Colonic mucosa (tissue), 4 donors: ENCODE measurements around the gene USP7. TPM values are rescaled to one million over a fixed set of nuclear protein-coding genes. Genes with fewer than 3 reads are reported as not detected.

Experiments
- DNase-seq: peaks from one replicate; pipeline ENCODE4 v3.0.0-alpha.2; 2020
- H3K27ac ChIP-seq: fragments of 200-600 bp; one replicate; pipeline ENCODE4 v1.8.0; 2021
- H3K27me3 ChIP-seq: fragments of 200-600 bp; one replicate; pipeline ENCODE4 v1.8.0; 2021
- H3K36me3 ChIP-seq: fragments of 200-600 bp; one replicate; pipeline ENCODE4 v1.8.0; 2021
- H3K4me1 ChIP-seq: fragments of 200-600 bp; one replicate; pipeline ENCODE4 v1.8.0; 2021; ENCODE audit warnings: mild to moderate bottlenecking
- H3K4me3 ChIP-seq: fragments of 200-600 bp; one replicate; pipeline ENCODE4 v1.8.0; 2021
- H3K9ac ChIP-seq, 2 donors: one replicate each; pipeline ENCODE4 v1.7.0; 2013; ENCODE audit warnings: control low read depth in 2 of 2, low read depth in 2 of 2, low read length in 2 of 2
- H3K9me3 ChIP-seq: fragments of 200-600 bp; one replicate; pipeline ENCODE4 v1.8.0; 2021
- intact Hi-C: fragments of 100-400 bp; cut with DNase I; formaldehyde crosslinking; loops from one replicate; pipeline ENCODE4 v1.14.1; 2022
- total RNA-seq, 2 donors: library from RNA; stranded (reverse); fragmentation: NEBNext Ultra II Directional in 1 of 2; extraction: Animal tissue kit (Norgen Biotek cat#: 25700) in 1 of 2; gene quantifications; one replicate each; pipeline ENCODE4 v1.2.1, GENCODE V29; 2021
- TF ChIP-seq, protein P1 (sequence below): fragments of 200-600 bp; IDR thresholded peaks from one replicate; pipeline ENCODE4 v1.8.0; 2022; ENCODE audit warnings: antibody characterized with exemption, mild to moderate bottlenecking
- donor health status: healthy.
- donor health status: DM: no; HTN: no; CAD: no.
- donor health status: DM: no; HTN: no; CAD: no.

USP7 gene
- total RNA-seq, 2 donors from 2014 or later, result 147 to 176 TPM

DNA sequence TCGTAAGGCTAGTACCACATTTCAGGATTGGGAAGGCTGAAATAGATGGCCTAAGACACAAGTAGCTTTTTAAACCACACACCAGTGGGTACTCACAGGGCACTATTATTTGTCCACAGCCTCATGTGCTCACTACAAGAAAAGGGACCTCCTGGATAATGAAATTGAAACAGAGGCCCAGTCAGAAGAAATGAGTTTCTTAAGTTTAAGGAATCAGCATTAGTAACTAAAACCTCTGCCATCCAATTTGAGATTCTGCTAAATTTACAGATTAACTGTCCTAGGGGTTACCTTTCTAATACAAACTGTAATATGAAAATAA lies 3.0 kb downstream of the USP7 start:
- no peak for DNase-seq
- Histone ChIP-seq H3K27me3 (no peaks in the 10 kb centered on the region), H3K27ac (peak overlapping the region; percentile 64), H3K9me3 (no peaks in the 10 kb centered on the region), H3K4me1 (peaks cover 45% of the 10 kb centered on the region), H3K36me3 (no peaks in the 10 kb centered on the region), H3K4me3 (peak overlapping the region; percentile 1), H3K9ac (peak overlapping the region in 1 of 2 donors; percentile 84)
- TF ChIP-seq, protein P1, sequence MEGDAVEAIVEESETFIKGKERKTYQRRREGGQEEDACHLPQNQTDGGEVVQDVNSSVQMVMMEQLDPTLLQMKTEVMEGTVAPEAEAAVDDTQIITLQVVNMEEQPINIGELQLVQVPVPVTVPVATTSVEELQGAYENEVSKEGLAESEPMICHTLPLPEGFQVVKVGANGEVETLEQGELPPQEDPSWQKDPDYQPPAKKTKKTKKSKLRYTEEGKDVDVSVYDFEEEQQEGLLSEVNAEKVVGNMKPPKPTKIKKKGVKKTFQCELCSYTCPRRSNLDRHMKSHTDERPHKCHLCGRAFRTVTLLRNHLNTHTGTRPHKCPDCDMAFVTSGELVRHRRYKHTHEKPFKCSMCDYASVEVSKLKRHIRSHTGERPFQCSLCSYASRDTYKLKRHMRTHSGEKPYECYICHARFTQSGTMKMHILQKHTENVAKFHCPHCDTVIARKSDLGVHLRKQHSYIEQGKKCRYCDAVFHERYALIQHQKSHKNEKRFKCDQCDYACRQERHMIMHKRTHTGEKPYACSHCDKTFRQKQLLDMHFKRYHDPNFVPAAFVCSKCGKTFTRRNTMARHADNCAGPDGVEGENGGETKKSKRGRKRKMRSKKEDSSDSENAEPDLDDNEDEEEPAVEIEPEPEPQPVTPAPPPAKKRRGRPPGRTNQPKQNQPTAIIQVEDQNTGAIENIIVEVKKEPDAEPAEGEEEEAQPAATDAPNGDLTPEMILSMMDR, result no peak
- intact Hi-C loops, result no loop called here

DNA sequence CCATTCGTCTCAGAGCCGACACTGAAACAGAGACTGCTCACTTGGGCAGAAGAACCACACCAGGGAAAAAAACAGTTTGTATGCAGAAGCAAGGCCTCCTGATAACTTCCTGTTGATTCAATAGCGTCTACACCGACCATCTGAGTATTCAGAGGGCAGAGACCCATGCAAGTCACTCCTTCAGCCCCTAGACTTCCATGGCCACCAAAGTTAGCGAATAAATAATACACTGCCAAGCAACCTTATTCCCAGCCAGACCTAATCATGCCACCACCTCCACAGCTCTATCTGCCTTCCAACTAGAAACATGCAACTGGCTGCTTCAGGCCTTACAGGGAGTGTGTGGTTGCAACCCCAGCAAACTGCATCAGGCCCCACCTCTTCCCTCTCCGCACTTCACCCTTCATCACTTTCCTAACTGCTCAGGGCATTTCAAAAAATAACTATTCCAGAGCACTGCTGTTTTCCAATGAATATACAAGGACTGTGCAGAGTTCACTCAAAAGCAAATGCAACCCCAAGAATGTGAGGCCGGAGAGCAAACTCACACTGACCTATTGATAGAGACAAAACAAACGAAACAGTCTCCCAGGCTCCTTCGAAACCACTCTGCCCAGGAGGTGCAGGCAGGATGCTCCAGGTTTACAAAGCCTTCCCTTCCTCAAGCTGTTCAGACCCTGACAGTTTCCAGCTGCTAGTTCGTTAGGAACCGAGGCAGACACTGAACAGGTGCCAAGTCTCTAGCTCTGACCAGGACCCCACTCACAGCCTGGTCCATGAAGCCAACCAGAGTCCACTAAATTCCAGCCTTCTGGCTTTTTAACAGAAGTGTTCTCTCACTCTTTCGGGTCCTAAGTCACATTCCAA lies 3.6 kb downstream of the USP7 start:
- H3K36me3 ChIP-seq, result no peaks in the 10 kb centered on the region
- H3K9me3 ChIP-seq, result no peaks in the 10 kb centered on the region
- peak overlapping the region in 1 of 2 donors; percentile 84 for H3K9ac ChIP-seq
- peaks cover 45% of the 10 kb centered on the region for H3K4me1 ChIP-seq
- peak overlapping the region; percentile 64 for H3K27ac ChIP-seq
- H3K4me3 ChIP-seq, result no peak overlapping the region
- no peaks in the 10 kb centered on the region for H3K27me3 ChIP-seq
- peak; percentile 42 for DNase-seq
- TF ChIP-seq, protein P1, result no peak
- intact Hi-C loops, result loop anchor here (5.0 kb wide), 1 partner anchor 38 kb away; no protein-coding TSS in a partner anchor

DNA sequence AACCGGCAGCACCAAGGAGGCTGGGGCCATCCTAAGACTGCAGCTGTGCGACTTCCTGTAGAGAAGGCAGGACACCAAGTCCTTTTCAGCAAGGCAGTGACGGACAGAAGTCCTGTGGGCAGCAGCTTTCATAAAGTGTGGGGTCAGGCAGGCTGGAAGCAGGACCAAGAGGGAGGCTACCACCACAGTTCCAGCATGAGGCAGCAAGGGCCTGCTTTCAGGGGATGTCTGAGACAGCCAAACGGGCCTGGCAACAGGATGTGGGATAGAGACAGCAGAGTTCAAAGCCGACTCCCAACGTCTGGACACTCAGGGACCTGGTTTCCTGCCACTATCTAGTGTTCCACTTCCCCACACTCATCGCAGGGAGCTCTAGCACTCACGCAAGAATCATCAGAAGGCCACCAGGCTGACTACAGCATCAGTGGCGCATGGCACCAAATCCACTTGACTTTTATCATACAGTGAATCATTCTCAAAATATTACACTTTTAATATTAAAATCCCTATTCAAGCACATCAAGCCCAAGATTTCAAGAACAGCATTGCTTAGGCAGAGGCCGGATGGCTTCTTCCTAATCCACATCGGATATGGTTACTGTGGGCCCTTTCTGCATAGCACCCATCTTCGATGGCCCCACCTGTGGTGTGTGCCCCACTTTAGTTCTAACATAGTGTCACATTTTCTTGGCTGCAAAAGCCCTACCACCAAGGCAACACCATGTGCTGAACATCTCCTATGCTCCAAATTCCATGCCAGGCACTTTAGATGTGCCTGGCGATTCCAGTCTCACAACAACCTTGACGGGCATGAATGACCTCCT lies 5.2 kb downstream of the USP7 start:
- peak; percentile 44 for DNase-seq
- H3K27me3 ChIP-seq, result no peaks in the 10 kb centered on the region
- H3K36me3 ChIP-seq, result no peaks in the 10 kb centered on the region
- H3K9ac ChIP-seq, result peak overlapping the region; percentile 28 to 65
- TF ChIP-seq, protein P1, result no peak
- intact Hi-C loops, result loop anchor here (5.0 kb wide), 1 partner anchor 36 kb away; no protein-coding TSS in a partner anchor
- peak overlapping the region; percentile 68 for H3K27ac ChIP-seq
- H3K4me3 ChIP-seq, result no peak overlapping the region
- H3K4me1 ChIP-seq, result peaks cover 45% of the 10 kb centered on the region
- H3K9me3 ChIP-seq, result no peaks in the 10 kb centered on the region

DNA sequence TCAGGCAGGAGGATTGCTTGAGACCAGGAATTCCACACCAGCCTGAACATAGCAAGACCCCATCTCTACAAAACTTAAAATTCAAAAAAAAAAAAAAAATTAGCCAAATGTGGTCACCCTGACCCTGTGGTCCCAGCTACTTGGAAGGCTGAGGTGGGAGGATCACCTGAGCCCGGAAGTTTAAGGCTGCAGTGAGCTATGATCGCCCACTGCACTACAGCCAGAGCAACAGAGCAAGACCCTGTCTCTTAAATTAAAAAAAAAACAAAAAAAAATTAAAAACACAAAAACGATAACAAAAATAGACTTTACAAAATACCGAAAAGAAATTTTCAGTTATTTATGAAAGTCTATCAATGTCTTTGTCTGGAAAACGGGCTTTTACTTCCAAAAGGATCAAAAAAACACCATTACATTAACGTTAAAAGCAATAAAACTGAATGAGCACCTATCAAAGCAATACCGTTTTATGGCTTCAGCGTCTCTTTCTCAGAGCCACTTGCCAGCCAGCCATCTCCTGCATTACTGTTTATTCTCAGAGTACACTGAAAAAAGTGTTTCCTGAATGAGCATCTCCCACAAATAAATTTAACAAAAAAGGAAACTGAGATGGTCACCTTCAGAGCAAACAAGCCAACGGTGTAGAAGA lies 6.1 kb downstream of the USP7 start:
- H3K9ac ChIP-seq, result peak overlapping the region in 1 of 2 donors; percentile 65
- peak; percentile 47 for DNase-seq
- no peak overlapping the region for H3K4me3 ChIP-seq
- no peaks in the 10 kb centered on the region for H3K9me3 ChIP-seq
- H3K36me3 ChIP-seq, result no peaks in the 10 kb centered on the region
- intact Hi-C loops, result loop anchor here (5.0 kb wide), 1 partner anchor 35 kb away; no protein-coding TSS in a partner anchor
- H3K27me3 ChIP-seq, result no peaks in the 10 kb centered on the region
- TF ChIP-seq, protein P1, result no peak
- H3K4me1 ChIP-seq, result peaks cover 49% of the 10 kb centered on the region
- peak overlapping the region; percentile 68 for H3K27ac ChIP-seq

DNA sequence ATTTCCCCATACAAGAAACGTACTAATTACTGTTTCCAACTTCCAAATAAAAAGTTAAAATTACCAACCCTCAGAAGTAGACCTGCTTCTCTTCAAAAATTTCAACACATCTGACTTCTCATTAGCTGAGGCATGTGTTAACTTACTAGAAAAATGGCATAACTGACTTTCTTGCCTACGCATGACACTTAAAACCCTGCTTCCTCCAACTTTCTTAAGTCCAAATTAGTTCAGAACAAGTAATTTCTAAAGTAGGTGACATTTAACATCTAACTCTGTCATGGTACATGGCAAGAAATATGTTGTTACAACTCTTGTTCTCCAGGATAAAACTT lies 6.7 kb downstream of the USP7 start:
- H3K27ac ChIP-seq, result no peak overlapping the region
- intact Hi-C loops, result loop anchor here (5.0 kb wide), 1 partner anchor 35 kb away; no protein-coding TSS in a partner anchor

More for the DNA sequence above, 6.7 kb downstream of the USP7 start:
- TF ChIP-seq, protein P1, result no peak
- DNase-seq, result no peak
- peaks cover 55% of the 10 kb centered on the region for H3K4me1 ChIP-seq
- H3K4me3 ChIP-seq, result no peak overlapping the region
- H3K36me3 ChIP-seq, result no peaks in the 10 kb centered on the region
- H3K9me3 ChIP-seq, result no peaks in the 10 kb centered on the region
- peak overlapping the region in 1 of 2 donors; percentile 51 for H3K9ac ChIP-seq
- H3K27me3 ChIP-seq, result no peaks in the 10 kb centered on the region
